K562 (cell line): Measurements from ENCODE around the gene GABRD. TPM values are rescaled to one million over a fixed set of nuclear protein-coding genes. Genes with fewer than 3 reads are reported as not detected.

ENCODE experiments used
- ATAC-seq: fragments of 200-7000 bp; cut with Tn5 transposase; 3 replicates; pipeline ENCODE4 v1.9.1; 2020; ENCODE audit warnings: moderate library complexity
- BruUV-seq: library from RNA; stranded (reverse); fragments of 400-500 nt; replicated peaks from 2 replicates; lab custom pipeline; 2021; lab: Mats Ljungman, UMichigan
- CTCF ChIA-PET: fragments of 300-600 bp; formaldehyde crosslinking; extraction: SDS; loops from one replicate; lab custom pipeline; 2021; ENCODE audit warnings: low intra/inter-chr PET ratio; lab: Yijun Ruan, JAX
- POLR2A ChIA-PET: fragments of 300-600, 350-650 bp; sonication (Branson Sonifier 250); formaldehyde crosslinking; extraction: SDS; loops from one replicate; lab custom pipeline; 2021; ENCODE audit warnings: antibody characterized with exemption, inconsistent platforms; lab: Yijun Ruan, JAX
- DNase-seq, 4 experiments: peaks; one replicate each; pipeline versions ENCODE4 v3.0.0 to v3.0.0-alpha.2; 2011 to 2018; ENCODE audit warnings: low spot score in 3 of 4, mixed read lengths in 3 of 4; ENCODE audit errors: extremely low read depth in 1 of 4
- FAIRE-seq: peaks from 2 replicates; lab custom pipeline; 2011; peaks lifted over from hg19 to GRCh38; lab: Jason Lieb, UNC
- H2AFZ ChIP-seq: 2 replicates; pipeline ENCODE4 v1.6.0; 2011; ENCODE audit warnings: low read depth, low read length, control low read depth, inconsistent platforms
- H3K27ac ChIP-seq: fragments of 200-600 bp; 3 replicates; pipeline ENCODE4 v1.8.0; 2011; ENCODE audit warnings: low read depth, mild to moderate bottlenecking, control low read depth, inconsistent platforms, low read length, moderate library complexity, mixed read lengths; ENCODE audit errors: extremely low read depth
- H3K27me3 ChIP-seq, 2 experiments: fragments of 300-600 bp in 1 of 2; 2 replicates in 1 of 2; 3 replicates in 1 of 2; pipeline versions ENCODE4 v1.6.0 to v1.8.0; 2011; ENCODE audit warnings: inconsistent platforms in 2 of 2, low read length in 2 of 2, mild to moderate bottlenecking in 1 of 2, mixed read lengths in 1 of 2, moderate library complexity in 1 of 2; ENCODE audit not compliant: control insufficient read depth in 2 of 2, insufficient read depth in 2 of 2
- H3K36me3 ChIP-seq: fragments of 300-600 bp; 3 replicates; pipeline ENCODE4 v1.8.0; 2011; ENCODE audit warnings: mild to moderate bottlenecking, low read length, inconsistent platforms; ENCODE audit not compliant: control insufficient read depth, insufficient read depth
- H3K4me1 ChIP-seq, 2 experiments: fragments of 200-600 bp in 1 of 2; replicated peaks in 1 of 2; 2 replicates in 1 of 2; 3 replicates in 1 of 2; pipeline versions ENCODE4 v1.5.1 to v1.8.0; 2011; ENCODE audit warnings: inconsistent platforms in 2 of 2, low read length in 2 of 2, mild to moderate bottlenecking in 1 of 2, mixed read lengths in 1 of 2, moderate library complexity in 1 of 2; ENCODE audit not compliant: control insufficient read depth in 2 of 2, insufficient read depth in 2 of 2
- H3K4me2 ChIP-seq: 2 replicates; pipeline ENCODE4 v1.6.1; 2011; ENCODE audit warnings: low read length, control low read depth, inconsistent platforms, mixed read lengths; ENCODE audit not compliant: insufficient read depth
- H3K4me3 ChIP-seq: fragments of 200-600 bp; sonication (generic), shearing (Covaris generic); 2 replicates; pipeline ENCODE4 v1.5.1; 2016; ENCODE audit warnings: control low read depth, inconsistent platforms
- H3K79me2 ChIP-seq: fragments of 200-600 bp; 3 replicates; pipeline ENCODE4 v1.8.0; 2011; ENCODE audit warnings: low read length, inconsistent platforms; ENCODE audit not compliant: control insufficient read depth, insufficient read depth
- H3K9ac ChIP-seq, 2 experiments: 2 replicates each; pipeline versions ENCODE4 v1.6.0 to v1.6.1; 2011; ENCODE audit warnings: low read depth in 2 of 2, low read length in 2 of 2, control low read depth in 1 of 2, inconsistent platforms in 1 of 2, mild to moderate bottlenecking in 1 of 2, mixed read lengths in 1 of 2; ENCODE audit not compliant: insufficient read depth in 1 of 2
- H3K9me1 ChIP-seq: one replicate; pipeline ENCODE4 v1.6.0; 2011; ENCODE audit warnings: inconsistent platforms, mild to moderate bottlenecking, low read length, moderate library complexity; ENCODE audit not compliant: control insufficient read depth, insufficient read depth
- H3K9me3 ChIP-seq: replicated peaks from 2 replicates; pipeline ENCODE4 v1.5.1; 2011; ENCODE audit warnings: low read depth, low read length, inconsistent platforms; ENCODE audit not compliant: control insufficient read depth, insufficient read depth
- H4K20me1 ChIP-seq: replicated peaks from 2 replicates; pipeline ENCODE4 v1.6.1; 2011; ENCODE audit warnings: low read length, inconsistent platforms, mixed read lengths; ENCODE audit not compliant: control insufficient read depth, insufficient read depth
- KLF10 ChIP-seq: fragments of 250-450 bp; sonication (Bioruptor Pico); IDR thresholded peaks from 2 replicates; pipeline ENCODE4 v1.6.1; 2021; ENCODE audit warnings: matching md5 sums
- NFATC3 ChIP-seq: fragments of 450-650 bp; IDR thresholded peaks from 2 replicates; pipeline ENCODE4 v1.6.1; 2017; ENCODE audit warnings: mild to moderate bottlenecking
- TAF1 ChIP-seq: IDR thresholded peaks from 2 replicates; pipeline ENCODE4 v1.6.1; 2011; ENCODE audit warnings: mild to moderate bottlenecking, low read length, moderate library complexity; ENCODE audit not compliant: insufficient read depth, control insufficient read depth, severe bottlenecking; ENCODE audit errors: extremely low read depth
- TCF7 ChIP-seq: sonication (generic); IDR thresholded peaks from 2 replicates; pipeline ENCODE4 v1.6.1; 2016; ENCODE audit warnings: antibody characterized with exemption, borderline replicate concordance
- TRIM28 ChIP-seq: fragments of 450-650 bp; IDR thresholded peaks from 2 replicates; pipeline ENCODE4 v1.6.1; 2017
- ZBTB1 ChIP-seq: sonication (generic); formaldehyde crosslinking; IDR thresholded peaks from 2 replicates; pipeline ENCODE4 v1.8.1; 2023; ENCODE audit warnings: missing genetic modification reagents, low read depth, mild to moderate bottlenecking, borderline replicate concordance
- ZBTB12 ChIP-seq: fragments of 250-450 bp; sonication (Bioruptor Pico); IDR thresholded peaks from 2 replicates; pipeline ENCODE4 v1.4.0; 2020
- ZNF324 ChIP-seq: fragments of 250-450 bp; sonication (Bioruptor Pico); IDR thresholded peaks from 2 replicates; pipeline ENCODE4 v1.4.0; 2020; ENCODE audit warnings: mild to moderate bottlenecking
- ZNF347 ChIP-seq: fragments of 450-650 bp; formaldehyde crosslinking; IDR thresholded peaks from 2 replicates; pipeline ENCODE4 v1.4.0; 2020; ENCODE audit warnings: low read depth, mild to moderate bottlenecking, moderate library complexity
- WGBS: fragments of 100-300 bp; shearing (Covaris generic); methylation state at CpG from one replicate; pipeline ENCODE4 v1.1.6; 2016; ENCODE audit warnings: low coverage, mixed read lengths; ENCODE audit not compliant: insufficient coverage; ENCODE audit errors: missing lambda C conversion rate; 5-methylcytosine and 5-hydroxymethylcytosine counted together
- in situ Hi-C: fragments of 300-500 bp; cut with MboI; formaldehyde crosslinking; loops from 4 replicates; pipeline ENCODE4 v1.15.0; 2018; ENCODE audit warnings: inconsistent platforms, mixed read lengths
- intact Hi-C: fragments of 100-400 bp; cut with micrococcal nuclease; formaldehyde crosslinking; loops from 2 replicates; pipeline ENCODE4 v1.14.2; 2022
- polyA plus RNA-seq, 8 experiments: library from polyadenylated mRNA; depleted of rRNA in 4 of 8; stranded (reverse) in 5 of 8; unstranded in 3 of 8; fragments of >200 nt; fragmentation: Nextera tagmentation in 2 of 8; fragmentation: Illumina TruSeq in 1 of 8; extraction: Ambion mirVana in 2 of 8; extraction: Trizol in 1 of 8; gene quantifications; 2 replicates each; pipeline versions ENCODE4 v1.2.1 to v1.2.3, GENCODE V29; 2011 to 2014; ENCODE audit warnings: inconsistent platforms in 1 of 8, missing spikeins in 1 of 8
- total RNA-seq, 7 experiments: library from RNA; depleted of rRNA in 6 of 7; stranded (reverse); fragments of >200 nt in 6 of 7; fragmentation: Illumina TruSeq in 2 of 7; extraction: Trizol in 2 of 7; gene quantifications; 2 replicates each; pipeline versions ENCODE4 v1.2.1 to v1.2.3, GENCODE V29; 2011 to 2021; ENCODE audit warnings: low replicate concordance in 1 of 7
- TF ChIP-seq, protein P1 (sequence below): fragments of 250-450 bp; sonication (Bioruptor Pico); IDR thresholded peaks from 2 replicates; pipeline ENCODE4 v1.8.0; 2022; ENCODE audit warnings: moderate library complexity, mild to moderate bottlenecking, inconsistent platforms
- TF ChIP-seq, protein P2 (sequence below): fragments of 250-450 bp; sonication (Bioruptor Pico); IDR thresholded peaks from 2 replicates; pipeline ENCODE4 v1.4.0; 2020; ENCODE audit warnings: mild to moderate bottlenecking, moderate library complexity

The GABRD gene
- total and polyA plus RNA-seq, 9 of the 15 experiments (the other 6 are each of a cell fraction or from before 2014, with no cell fraction given), result 0.07 TPM; not detected in 8

- ChIA-PET CTCF (no interaction called here), POLR2A (no interaction called here)
- H3K4me2 ChIP-seq, result no peak overlapping the region
- TF ChIP-seq, protein P1, sequence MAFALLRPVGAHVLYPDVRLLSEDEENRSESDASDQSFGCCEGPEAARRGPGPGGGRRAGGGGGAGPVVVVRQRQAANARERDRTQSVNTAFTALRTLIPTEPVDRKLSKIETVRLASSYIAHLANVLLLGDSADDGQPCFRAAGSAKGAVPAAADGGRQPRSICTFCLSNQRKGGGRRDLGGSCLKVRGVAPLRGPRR (CRISPR knock-in tag), result no peak
- TF ChIP-seq TCF7 (no peak), ZBTB12 (CRISPR knock-in tag) (no peak), ZNF324 (CRISPR knock-in tag) (no peak), KLF10 (no peak), TRIM28 (no peak), ZNF347 (CRISPR knock-in tag) (no peak), NFATC3 (no peak), TAF1 (no peak), ZBTB1 (CRISPR knock-in tag) (no peak)
- TF ChIP-seq, protein P2, sequence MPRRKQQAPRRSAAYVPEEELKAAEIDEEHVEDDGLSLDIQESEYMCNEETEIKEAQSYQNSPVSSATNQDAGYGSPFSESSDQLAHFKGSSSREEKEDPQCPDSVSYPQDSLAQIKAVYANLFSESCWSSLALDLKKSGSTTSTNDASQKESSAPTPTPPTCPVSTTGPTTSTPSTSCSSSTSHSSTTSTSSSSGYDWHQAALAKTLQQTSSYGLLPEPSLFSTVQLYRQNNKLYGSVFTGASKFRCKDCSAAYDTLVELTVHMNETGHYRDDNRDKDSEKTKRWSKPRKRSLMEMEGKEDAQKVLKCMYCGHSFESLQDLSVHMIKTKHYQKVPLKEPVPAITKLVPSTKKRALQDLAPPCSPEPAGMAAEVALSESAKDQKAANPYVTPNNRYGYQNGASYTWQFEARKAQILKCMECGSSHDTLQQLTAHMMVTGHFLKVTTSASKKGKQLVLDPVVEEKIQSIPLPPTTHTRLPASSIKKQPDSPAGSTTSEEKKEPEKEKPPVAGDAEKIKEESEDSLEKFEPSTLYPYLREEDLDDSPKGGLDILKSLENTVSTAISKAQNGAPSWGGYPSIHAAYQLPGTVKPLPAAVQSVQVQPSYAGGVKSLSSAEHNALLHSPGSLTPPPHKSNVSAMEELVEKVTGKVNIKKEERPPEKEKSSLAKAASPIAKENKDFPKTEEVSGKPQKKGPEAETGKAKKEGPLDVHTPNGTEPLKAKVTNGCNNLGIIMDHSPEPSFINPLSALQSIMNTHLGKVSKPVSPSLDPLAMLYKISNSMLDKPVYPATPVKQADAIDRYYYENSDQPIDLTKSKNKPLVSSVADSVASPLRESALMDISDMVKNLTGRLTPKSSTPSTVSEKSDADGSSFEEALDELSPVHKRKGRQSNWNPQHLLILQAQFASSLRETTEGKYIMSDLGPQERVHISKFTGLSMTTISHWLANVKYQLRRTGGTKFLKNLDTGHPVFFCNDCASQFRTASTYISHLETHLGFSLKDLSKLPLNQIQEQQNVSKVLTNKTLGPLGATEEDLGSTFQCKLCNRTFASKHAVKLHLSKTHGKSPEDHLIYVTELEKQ (CRISPR knock-in tag), result no peak
- 0 out of 2 replicates have a peak, but pooled peaks cover 3% of the 10 kb centered on the region for H4K20me1 ChIP-seq
- DNase-seq, result no peak
- H3K9me3 ChIP-seq, result no peaks in the 10 kb centered on the region
- no peaks in the 10 kb centered on the region for H3K79me2 ChIP-seq
- 10% methylated on average over 9 of the region's 10 CpGs for WGBS
- H3K27me3 ChIP-seq, result peaks cover 3 to 56% of the 10 kb centered on the region in 2 experiments; a peak in 4 of 5 replicates
- no peak overlapping the region for H3K27ac ChIP-seq
- BruUV-seq, result no TSS peak
- intact Hi-C loops, result no loop called here
- H3K9me1 ChIP-seq, result peaks cover 7% of the 10 kb centered on the region
- H2AFZ ChIP-seq, result no peak overlapping the region
- H3K4me3 ChIP-seq, result no peak overlapping the region
- no peaks in the 10 kb centered on the region for H3K36me3 ChIP-seq
- no peak for ATAC-seq
- H3K4me1 ChIP-seq, result peaks cover 0 to 49% of the 10 kb centered on the region in 2 experiments; a peak in 2 of 5 replicates
- FAIRE-seq, result no peak
- in situ Hi-C loops, result no loop called here
- H3K9ac ChIP-seq, result no peak overlapping the region
Observed at GRCh38 chr1:2052756-2053155, 33.6 kb downstream of the GABRD start.
